GM10266 (cell line): Measurements from ENCODE around the gene SLC2A6.
A peak's percentile ranks its signal among the peaks of the same experiment; 100 is the strongest.

Source experiments
- DNase-seq: peaks from one replicate; pipeline ENCODE4 v3.0.0; 2012; ENCODE audit errors: extremely low spot score
- CTCF ChIP-seq: IDR thresholded peaks from 2 replicates; pipeline ENCODE4 v1.5.1; 2012; ENCODE audit warnings: mild to moderate bottlenecking, low read depth; ENCODE audit not compliant: control insufficient read depth, insufficient read depth; ENCODE audit errors: missing control alignments

Gene SLC2A6

GRCh38 chr9:133467101-133467500 is 11.8 kb downstream of the SLC2A6 start:
- no peak for TF ChIP-seq CTCF
- no peak for DNase-seq

DNA sequence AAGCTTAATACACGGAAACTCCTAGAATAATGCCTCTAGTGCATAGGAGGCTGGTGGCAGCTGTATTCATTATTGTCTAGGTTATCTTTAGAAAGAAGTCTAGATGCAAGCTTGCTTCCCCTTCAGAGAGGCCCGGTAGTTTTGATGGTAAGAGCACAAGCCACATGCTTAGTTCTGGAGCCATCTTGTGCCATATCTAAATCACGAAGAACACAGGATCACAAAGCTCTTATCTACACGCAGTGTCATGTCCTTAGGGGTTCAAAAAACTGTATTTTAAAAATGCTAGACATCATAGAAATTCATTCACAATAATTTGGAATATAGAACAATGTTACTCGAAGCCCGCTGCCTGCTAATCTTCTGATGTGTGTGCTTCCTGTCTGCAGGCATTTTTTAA is 12.9 kb downstream of the SLC2A6 start:
- no peak for TF ChIP-seq CTCF
- no peak for DNase-seq

- no peak for TF ChIP-seq CTCF
- no peak for DNase-seq
These were observed 14.3 kb downstream of the SLC2A6 start for GRCh38 chr9:133464638-133465037.

DNA sequence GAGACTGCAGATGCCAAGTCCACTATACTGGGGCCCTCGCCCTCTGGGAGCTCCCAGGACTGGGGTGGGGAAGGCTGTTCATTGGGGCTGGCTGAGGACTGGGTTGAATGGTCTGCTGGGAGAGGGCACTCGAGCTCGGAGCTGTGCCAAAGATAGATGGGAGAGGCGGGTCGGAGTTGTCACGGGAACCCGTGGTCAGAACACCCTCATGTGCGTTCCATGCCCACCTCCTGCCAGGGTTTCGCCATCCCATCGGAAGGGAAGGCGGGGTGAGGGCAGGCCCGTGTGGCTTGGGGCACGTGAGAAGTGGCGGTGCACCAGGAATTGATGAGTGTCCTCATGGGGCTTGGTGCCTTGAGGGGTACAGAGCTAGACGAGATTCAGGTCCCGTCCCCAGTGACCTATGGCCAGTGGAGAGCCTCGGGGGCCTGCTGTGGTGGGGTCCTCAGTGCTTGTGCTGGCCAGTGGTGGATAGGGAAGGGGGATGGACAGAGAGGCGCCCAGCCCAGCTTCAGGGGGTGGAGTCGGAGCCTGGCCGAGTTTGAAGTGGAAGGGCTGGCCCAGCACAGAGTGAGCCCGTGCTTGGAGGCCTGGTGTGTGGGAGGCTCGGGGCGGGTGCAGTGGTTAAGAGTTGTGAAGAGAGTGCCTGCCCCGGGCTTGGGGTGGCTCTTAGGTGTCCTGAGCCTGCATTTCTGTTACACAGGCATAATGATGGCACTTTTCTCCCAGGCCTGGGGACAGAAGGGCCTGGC is 14.9 kb downstream of the SLC2A6 start:
- TF ChIP-seq CTCF = no peak
- DNase-seq = no peak

- DNase-seq = no peak
- TF ChIP-seq CTCF = no peak
These were observed 15.6 kb downstream of the SLC2A6 start for GRCh38 chr9:133463234-133463863.

DNA sequence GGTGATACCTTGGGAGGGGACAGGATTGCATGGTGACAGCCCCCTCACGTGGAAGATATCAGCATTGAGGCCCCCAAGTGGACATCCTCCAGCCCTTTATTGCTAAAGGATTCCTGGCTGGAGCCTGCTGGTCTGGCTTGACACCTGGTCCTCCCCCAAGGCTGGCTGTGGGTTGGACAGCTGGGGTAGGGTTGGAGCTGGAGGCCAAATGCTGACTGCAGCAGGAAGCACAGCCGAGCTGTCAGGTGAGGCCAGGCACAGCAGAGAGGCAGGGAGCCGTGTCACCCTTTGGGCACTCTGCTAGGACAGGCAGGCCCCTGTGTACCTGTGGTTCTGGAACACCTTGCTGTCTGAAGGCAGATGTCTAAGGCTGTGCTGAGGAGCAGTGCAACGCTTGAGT is 16.9 kb downstream of the SLC2A6 start:
- no peak for DNase-seq
- peak; percentile 19 for TF ChIP-seq CTCF
